Activated T-cell treated with anti-CD3 and anti-CD28 coated beads, Interleukin-2, amount 50 U/mL, for 1 hour (primary cell): ENCODE data around the gene SYNE4.
A peak's percentile ranks its signal among the peaks of the same experiment; 100 is the strongest.

Source experiments
- DNase-seq: peaks from one replicate; pipeline ENCODE4 v3.0.0-alpha.2; 2020

SYNE4 gene

GRCh38 chr19:36023432-36023831, 14.8 kb upstream of the SYNE4 start:
- no peak for DNase-seq

- no peak for DNase-seq
Measured at GRCh38 chr19:36019061-36019670, 10.6 kb upstream of the SYNE4 start.

- DNase-seq = peak; percentile 98
Measured at GRCh38 chr19:36014012-36014924, 5.7 kb upstream of the SYNE4 start, which contains the start of gene ALKBH6. Gene ALKBH6 (minus strand): TSS chr19:36014213. CDS start chr19:36013397, 816 bp downstream.

- DNase-seq = no peak
Measured at GRCh38 chr19:36013280-36014011, 4.8 kb upstream of the SYNE4 start.

- no peak for DNase-seq
Measured at GRCh38 chr19:36010402-36010801, 1.8 kb upstream of the SYNE4 start.

- no peak for DNase-seq
Measured at GRCh38 chr19:36009633-36010379, 1.2 kb upstream of the SYNE4 start.

GRCh38 chr19:36009220-36009619, 607 bp upstream of the SYNE4 start:
- peak; percentile 55 for DNase-seq

- no peak for DNase-seq
Measured at GRCh38 chr19:36006955-36007354, 1.7 kb downstream of the SYNE4 start.

GRCh38 chr19:36003284-36003683, 5.3 kb downstream of the SYNE4 start:
- no peak for DNase-seq

- no peak for DNase-seq
Measured at GRCh38 chr19:36001605-36002004, 7.0 kb downstream of the SYNE4 start.

GRCh38 chr19:35996777-35997176, 11.8 kb downstream of the SYNE4 start:
- no peak for DNase-seq

GRCh38 chr19:35995048-35995993, 13.3 kb downstream of the SYNE4 start, which contains the start of gene SDHAF1:
Gene SDHAF1 (plus strand): TSS chr19:35995188. CDS start chr19:35995275, 87 bp downstream.
- DNase-seq = peak; percentile 92

GRCh38 chr19:35993923-35994598, 14.6 kb downstream of the SYNE4 start:
- no peak for DNase-seq

GRCh38 chr19:35992907-35993765, 15.5 kb downstream of the SYNE4 start:
- DNase-seq = no peak

- DNase-seq = no peak
Measured at GRCh38 chr19:35991731-35992450, 16.7 kb downstream of the SYNE4 start.

GRCh38 chr19:35990771-35991730, 17.6 kb downstream of the SYNE4 start:
- no peak for DNase-seq

GRCh38 chr19:35990156-35990555, 18.5 kb downstream of the SYNE4 start:
- DNase-seq = no peak

GRCh38 chr19:35988824-35989223, 19.8 kb downstream of the SYNE4 start:
- no peak for DNase-seq
